ENCODE measurements around the gene NUTM2F.

GRCh38 chr9:94280409-94280989, 47.9 kb downstream of the NUTM2F start:
- no peak for TF ChIP-seq CTCF (IDR thresholded peaks at IDR 0.05)
- TF ChIP-seq EP300 (IDR thresholded peaks at IDR 0.05), result no peak
